ENCODE results near the gene CHERP. TPM values are rescaled to one million over a fixed set of nuclear protein-coding genes. Genes with fewer than 3 reads are reported as not detected.
A peak's percentile ranks its signal among the peaks of the same experiment; 100 is the strongest.

The CHERP gene
- total and polyA plus RNA-seq, 7 experiments from 2014 or later: 10.4 to 80.7 (median 60.4) TPM

DNA sequence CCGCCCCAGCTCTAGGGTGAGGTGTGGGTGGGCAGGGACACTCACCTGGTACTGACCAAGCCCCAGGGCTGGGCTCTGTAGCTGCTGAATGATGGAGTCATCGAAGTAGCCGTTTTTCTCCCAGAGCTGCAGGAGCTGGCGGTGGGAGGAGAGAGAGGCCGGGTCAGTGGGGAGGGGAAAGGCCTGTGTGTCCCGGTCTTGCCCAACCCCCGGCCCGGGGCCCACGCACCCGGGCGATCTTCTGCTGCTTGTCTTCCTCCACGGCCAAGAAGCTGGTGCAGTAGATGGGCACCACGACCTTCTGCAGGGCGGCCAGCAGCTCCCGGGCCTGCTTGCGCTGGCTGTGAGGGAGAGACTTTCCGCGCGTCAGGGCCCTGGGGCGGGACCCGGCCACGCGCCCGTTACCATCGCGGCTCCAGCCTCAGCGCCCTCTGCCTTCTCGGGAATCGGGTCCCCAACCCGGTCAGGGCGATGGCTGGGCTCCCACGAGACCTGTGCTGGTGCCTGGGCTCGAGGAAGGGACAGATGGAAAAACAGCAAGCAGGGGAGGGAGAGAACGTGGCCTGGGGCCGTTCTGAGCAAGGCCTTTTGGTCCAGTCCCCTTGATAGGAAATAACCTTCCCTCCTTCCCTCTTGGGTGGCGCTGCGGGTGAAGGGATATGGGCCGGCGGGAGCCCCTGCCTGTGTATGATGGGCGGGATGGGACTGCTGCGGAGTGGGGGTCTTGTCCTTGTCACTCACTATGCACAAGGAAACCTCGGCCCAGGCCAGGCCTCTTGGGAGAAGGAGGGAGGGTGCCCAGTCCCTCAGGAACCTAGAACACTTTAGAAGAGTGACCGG is 11.5 kb downstream of the CHERP start:
- intact Hi-C loops (cut with micrococcal nuclease): no loop called here
- peaks cover 0 to 33% (median 11%) of the 10 kb centered on the region in 5 donors for H3K36me3 Mint-ChIP-seq
- no peaks in the 10 kb centered on the region for H3K27me3 Mint-ChIP-seq
- no peak for DNase-seq
- ChIA-PET POLR2A (no interaction called here), CTCF (no interaction called here)
- peak overlapping the region in 1 of 9 donors; percentile 43 for H3K27ac Mint-ChIP-seq
- Histone ChIP-seq H3K4me3 (ENCODE audit: low read length) (no peak overlapping the region), H3K4me1 (ENCODE audit: control insufficient read depth in 2 of 2, insufficient read depth in 2 of 2, low read length in 2 of 2) (no peaks in the 10 kb centered on the region), H3K9me3 (ENCODE audit: control insufficient read depth in 2 of 3, low read length in 3 of 3) (no peaks in the 10 kb centered on the region), H3K27ac (ENCODE audit: low read depth, low read length) (no peak overlapping the region), H3K27me3 (ENCODE audit: control insufficient read depth in 2 of 2, insufficient read depth in 2 of 2, low read length in 2 of 2) (no peaks in the 10 kb centered on the region), H3K36me3 (ENCODE audit: control insufficient read depth in 2 of 3, insufficient read depth in 3 of 3, low read length in 3 of 3) (peaks cover 8 to 100% (median 33%) of the 10 kb centered on the region in 3 experiments)
- H3K9me3 Mint-ChIP-seq: no peaks in the 10 kb centered on the region
- no peak overlapping the region for H3K4me3 Mint-ChIP-seq
- H3K4me1 Mint-ChIP-seq: no peaks in the 10 kb centered on the region
- no peak for ATAC-seq

DNA sequence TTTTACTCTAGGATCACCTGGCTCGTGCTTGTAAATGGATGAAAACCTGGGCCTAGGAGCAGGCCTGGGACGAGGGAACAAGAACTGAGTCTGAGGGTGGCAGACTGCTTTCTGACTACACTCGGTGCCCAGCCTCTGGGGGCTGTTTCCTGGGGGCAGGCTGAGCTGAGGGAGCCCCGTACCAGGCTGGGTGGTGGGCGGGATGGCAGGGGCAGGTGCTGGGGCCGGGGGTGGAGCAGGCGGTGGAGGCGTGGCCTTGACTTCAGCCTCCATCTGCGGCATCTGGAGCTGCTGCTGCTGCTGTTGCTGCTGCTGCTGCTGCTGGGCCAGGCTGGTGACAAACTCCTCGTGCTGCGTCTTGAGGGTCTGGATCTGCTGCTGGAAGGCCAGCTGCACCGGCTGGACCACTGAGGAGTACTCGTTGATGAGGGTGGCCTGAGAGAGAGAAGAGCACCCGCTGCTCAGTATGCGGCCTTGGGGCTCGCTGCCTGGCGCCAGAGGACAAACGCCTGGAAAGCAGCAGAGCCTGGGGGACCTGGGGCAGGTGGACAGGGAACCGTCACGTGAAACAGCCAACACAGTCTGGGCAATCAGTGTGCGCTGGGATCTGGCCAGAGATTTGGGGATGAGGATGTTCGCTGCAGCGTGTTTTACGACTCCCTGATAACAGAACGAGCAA is 12.6 kb downstream of the CHERP start:
- Mint-ChIP-seq H3K36me3 (peaks cover 0 to 33% (median 11%) of the 10 kb centered on the region in 5 donors), H3K4me3 (no peak overlapping the region), H3K4me1 (no peaks in the 10 kb centered on the region), H3K27me3 (no peaks in the 10 kb centered on the region), H3K27ac (peak overlapping the region in 2 of 9 donors; percentile 59 to 72), H3K9me3 (no peaks in the 10 kb centered on the region)
- intact Hi-C loops (cut with micrococcal nuclease): loop anchor here (2.0 to 5.0 kb wide), 2 partner anchors 98 to 99 kb away; partner anchors contain the start of gene MED26 (in 2 of the 2)
- ChIA-PET POLR2A (interaction anchor here (0.8 to 0.9 kb wide), 2 partner anchors 8 to 99 kb away, joined by 4 to 7 read pairs; partner anchors contain the start of gene MED26), CTCF (no interaction called here)
- Histone ChIP-seq H3K27me3 (ENCODE audit: control insufficient read depth in 2 of 2, insufficient read depth in 2 of 2, low read length in 2 of 2) (no peaks in the 10 kb centered on the region), H3K4me3 (ENCODE audit: low read length) (no peak overlapping the region), H3K4me1 (ENCODE audit: control insufficient read depth in 2 of 2, insufficient read depth in 2 of 2, low read length in 2 of 2) (no peaks in the 10 kb centered on the region), H3K36me3 (ENCODE audit: control insufficient read depth in 2 of 3, insufficient read depth in 3 of 3, low read length in 3 of 3) (peaks cover 8 to 100% (median 35%) of the 10 kb centered on the region in 3 experiments), H3K9me3 (ENCODE audit: control insufficient read depth in 2 of 3, low read length in 3 of 3) (no peaks in the 10 kb centered on the region), H3K27ac (ENCODE audit: low read depth, low read length) (no peak overlapping the region)
- DNase-seq: no peak
- ATAC-seq: no peak

- no peaks in the 10 kb centered on the region for H3K27me3 ChIP-seq (ENCODE audit: control insufficient read depth in 2 of 2, insufficient read depth in 2 of 2, low read length in 2 of 2)
- H3K27ac Mint-ChIP-seq: peak overlapping the region in 5 of 9 donors; percentile 20 to 45 (median 38)
- no peak overlapping the region for H3K4me3 Mint-ChIP-seq
- H3K9me3 Mint-ChIP-seq: no peaks in the 10 kb centered on the region
- intact Hi-C loops (cut with micrococcal nuclease): loop anchor here (1.0 to 5.0 kb wide), 3 partner anchors 59 to 101 kb away; partner anchors contain the start of gene MED26 (in 2 of the 2)
- POLR2A ChIA-PET: interaction anchor here (0.7 kb wide), 1 partner anchor 17 kb away, joined by 3 read pairs; no protein-coding TSS in a partner anchor
- H3K9me3 ChIP-seq (ENCODE audit: control insufficient read depth in 2 of 3, low read length in 3 of 3): no peaks in the 10 kb centered on the region
- peak in 8 of 9 donors; percentile 19 to 54 (median 37) for DNase-seq
- H3K4me1 Mint-ChIP-seq: no peaks in the 10 kb centered on the region
- peak; percentile 77 for ATAC-seq
- H3K4me1 ChIP-seq (ENCODE audit: control insufficient read depth in 2 of 2, insufficient read depth in 2 of 2, low read length in 2 of 2): no peaks in the 10 kb centered on the region
- CTCF ChIA-PET: interaction anchor here (0.6 to 1.1 kb wide), 2 partner anchors 38 to 104 kb away, joined by 3 to 4 read pairs; no protein-coding TSS in a partner anchor
- H3K36me3 ChIP-seq (ENCODE audit: control insufficient read depth in 2 of 3, insufficient read depth in 3 of 3, low read length in 3 of 3): peaks cover 15 to 99% (median 35%) of the 10 kb centered on the region in 3 experiments
- H3K27ac ChIP-seq (ENCODE audit: low read depth, low read length): no peak overlapping the region
- H3K4me3 ChIP-seq (ENCODE audit: low read length): no peak overlapping the region
- H3K36me3 Mint-ChIP-seq: peaks cover 0 to 35% (median 8%) of the 10 kb centered on the region in 5 donors
- H3K27me3 Mint-ChIP-seq: no peaks in the 10 kb centered on the region
Observed at GRCh38 chr19:16527971-16528521, 14.2 kb downstream of the CHERP start.

- no peaks in the 10 kb centered on the region for H3K4me1 Mint-ChIP-seq
- Histone ChIP-seq H3K4me1 (ENCODE audit: control insufficient read depth in 2 of 2, insufficient read depth in 2 of 2, low read length in 2 of 2) (no peaks in the 10 kb centered on the region), H3K9me3 (ENCODE audit: control insufficient read depth in 2 of 3, low read length in 3 of 3) (no peaks in the 10 kb centered on the region), H3K36me3 (ENCODE audit: control insufficient read depth in 2 of 3, insufficient read depth in 3 of 3, low read length in 3 of 3) (peaks cover 15 to 99% (median 35%) of the 10 kb centered on the region in 3 experiments), H3K4me3 (ENCODE audit: low read length) (no peak overlapping the region), H3K27me3 (ENCODE audit: control insufficient read depth in 2 of 2, insufficient read depth in 2 of 2, low read length in 2 of 2) (no peaks in the 10 kb centered on the region), H3K27ac (ENCODE audit: low read depth, low read length) (no peak overlapping the region)
- H3K36me3 Mint-ChIP-seq: peaks cover 0 to 40% (median 8%) of the 10 kb centered on the region in 5 donors
- POLR2A ChIA-PET: interaction anchor here (0.7 kb wide), 1 partner anchor 17 kb away, joined by 3 read pairs; no protein-coding TSS in a partner anchor
- H3K27ac Mint-ChIP-seq: peak overlapping the region in 1 of 9 donors; percentile 37
- no peak overlapping the region for H3K4me3 Mint-ChIP-seq
- CTCF ChIA-PET: interaction anchor here (0.6 to 1.1 kb wide), 3 partner anchors 39 to 244 kb away, joined by 3 to 4 read pairs (median 3); no protein-coding TSS in a partner anchor
- no peaks in the 10 kb centered on the region for H3K27me3 Mint-ChIP-seq
- DNase-seq (no peak), ATAC-seq (no peak)
- no peaks in the 10 kb centered on the region for H3K9me3 Mint-ChIP-seq
- intact Hi-C loops (cut with micrococcal nuclease): loop anchor here in 1 of 2 donors (5.0 kb wide), 1 partner anchor 100 kb away; the partner anchor contains the start of gene MED26
Observed at GRCh38 chr19:16527334-16527935, 14.8 kb downstream of the CHERP start.

DNA sequence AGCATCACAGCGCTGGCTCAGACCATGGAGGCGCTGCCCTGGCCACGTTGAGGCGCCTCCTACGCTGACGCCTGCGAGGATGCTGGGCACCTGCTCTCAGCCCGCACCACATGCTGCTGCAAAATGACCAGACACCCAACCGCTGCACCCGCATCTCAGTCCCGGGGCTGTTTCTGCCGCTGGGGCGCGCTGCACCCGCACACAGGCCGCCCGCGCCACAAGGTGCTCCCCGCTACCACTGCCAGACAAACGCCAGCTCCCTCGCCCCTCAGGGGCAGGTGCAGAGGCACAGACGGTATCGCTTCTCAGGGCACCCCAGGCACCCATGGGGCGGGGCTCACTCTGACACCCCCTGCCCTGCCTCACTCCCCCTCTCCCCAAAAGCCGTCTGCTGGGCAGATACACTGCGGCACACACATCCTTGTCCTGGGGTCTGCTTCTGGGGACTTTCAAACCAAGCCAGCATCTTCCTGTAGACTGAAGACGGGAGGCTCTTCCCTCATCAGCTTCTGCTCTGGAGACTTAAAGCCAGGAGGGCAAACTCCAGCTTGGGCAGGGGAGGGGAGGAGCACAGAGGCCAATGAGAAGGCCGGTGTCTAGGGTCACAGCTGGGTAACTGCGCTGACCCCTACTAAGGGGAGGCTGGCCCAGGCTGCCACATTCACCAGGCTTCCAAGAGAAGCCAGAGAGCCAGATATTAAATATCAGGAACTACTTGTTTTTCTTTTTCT is 16.3 kb downstream of the CHERP start:
- no peaks in the 10 kb centered on the region for H3K9me3 Mint-ChIP-seq
- intact Hi-C loops (cut with micrococcal nuclease): loop anchor here in 1 of 2 donors (5.0 kb wide), 1 partner anchor 101 kb away; the partner anchor contains the start of gene MED26
- no peak for DNase-seq
- peaks cover 0 to 33% (median 8%) of the 10 kb centered on the region in 5 donors for H3K36me3 Mint-ChIP-seq
- H3K36me3 ChIP-seq (ENCODE audit: control insufficient read depth in 2 of 3, insufficient read depth in 3 of 3, low read length in 3 of 3): peaks cover 15 to 98% (median 27%) of the 10 kb centered on the region in 3 experiments
- ATAC-seq: no peak
- no peak overlapping the region for H3K27ac Mint-ChIP-seq
- H3K4me3 Mint-ChIP-seq: no peak overlapping the region
- no peaks in the 10 kb centered on the region for H3K9me3 ChIP-seq (ENCODE audit: control insufficient read depth in 2 of 3, low read length in 3 of 3)
- no peak overlapping the region for H3K27ac ChIP-seq (ENCODE audit: low read depth, low read length)
- no peaks in the 10 kb centered on the region for H3K27me3 ChIP-seq (ENCODE audit: control insufficient read depth in 2 of 2, insufficient read depth in 2 of 2, low read length in 2 of 2)
- ChIA-PET POLR2A (no interaction called here), CTCF (no interaction called here)
- H3K27me3 Mint-ChIP-seq: no peaks in the 10 kb centered on the region
- H3K4me1 Mint-ChIP-seq: no peaks in the 10 kb centered on the region
- H3K4me1 ChIP-seq (ENCODE audit: control insufficient read depth in 2 of 2, insufficient read depth in 2 of 2, low read length in 2 of 2): no peaks in the 10 kb centered on the region
- H3K4me3 ChIP-seq (ENCODE audit: low read length): no peak overlapping the region

Data from naive thymus-derived CD4-positive, alpha-beta T cell (primary cell).